ENCODE results near the gene SLC38A10.

The SLC38A10 gene

GRCh38 chr17:81249223-81250040 is 45.7 kb downstream of the SLC38A10 start:
- TF ChIP-seq CTCF (IDR thresholded peaks at IDR 0.05; ENCODE audit: low read length) (no peak), EZH2 (IDR thresholded peaks at IDR 0.05; ENCODE audit: borderline replicate concordance, low read length) (no peak)
- H3K36me3 ChIP-seq (ENCODE audit: insufficient read depth, low read length), result no peaks in the 10 kb centered on the region
- H3K9ac ChIP-seq (ENCODE audit: low read length), result no peak overlapping the region
- peak overlapping the region; percentile 57; the same call in 1 of the 2 replicates for H3K4me2 ChIP-seq (ENCODE audit: low read length)
- H4K20me1 ChIP-seq (ENCODE audit: insufficient read depth, low read length), result no peaks in the 10 kb centered on the region
- no peak overlapping the region for H2AFZ ChIP-seq (ENCODE audit: low read length)
- H3F3A ChIP-seq (ENCODE audit: insufficient read depth, low read length), result peaks cover 9% of the 10 kb centered on the region
- peak overlapping the region; percentile 98 for H3K27ac ChIP-seq (ENCODE audit: low read depth, low read length, poor library complexity, severe bottlenecking)
- no peaks in the 10 kb centered on the region for H3K9me3 ChIP-seq (ENCODE audit: low read length)
- H3K9me2 ChIP-seq (ENCODE audit: low read depth, low read length), result no peaks in the 10 kb centered on the region
- no peaks in the 10 kb centered on the region for H3K79me2 ChIP-seq (ENCODE audit: insufficient read depth, low read length)
- H3K27me3 ChIP-seq (ENCODE audit: insufficient read depth, low read length), result no peaks in the 10 kb centered on the region
- no peak overlapping the region for H3K4me3 ChIP-seq (ENCODE audit: low read depth, low read length, poor library complexity, severe bottlenecking)
- H3K4me1 ChIP-seq (ENCODE audit: insufficient read depth, low read length, severe bottlenecking), result peaks cover 53% of the 10 kb centered on the region

GRCh38 chr17:81248649-81249048 is 46.5 kb downstream of the SLC38A10 start:
- H3K27me3 ChIP-seq (ENCODE audit: insufficient read depth, low read length), result no peaks in the 10 kb centered on the region
- H2AFZ ChIP-seq (ENCODE audit: low read length), result no peak overlapping the region
- H3K4me3 ChIP-seq (ENCODE audit: low read depth, low read length, poor library complexity, severe bottlenecking), result no peak overlapping the region
- no peaks in the 10 kb centered on the region for H3K36me3 ChIP-seq (ENCODE audit: insufficient read depth, low read length)
- no peaks in the 10 kb centered on the region for H3K9me3 ChIP-seq (ENCODE audit: low read length)
- H3K9me2 ChIP-seq (ENCODE audit: low read depth, low read length), result no peaks in the 10 kb centered on the region
- H3K4me2 ChIP-seq (ENCODE audit: low read length), result no peak overlapping the region
- TF ChIP-seq EZH2 (IDR thresholded peaks at IDR 0.05; ENCODE audit: borderline replicate concordance, low read length) (no peak), CTCF (IDR thresholded peaks at IDR 0.05; ENCODE audit: low read length) (no peak)
- no peak overlapping the region for H3K27ac ChIP-seq (ENCODE audit: low read depth, low read length, poor library complexity, severe bottlenecking)
- no peaks in the 10 kb centered on the region for H4K20me1 ChIP-seq (ENCODE audit: insufficient read depth, low read length)
- H3K9ac ChIP-seq (ENCODE audit: low read length), result no peak overlapping the region
- H3K4me1 ChIP-seq (ENCODE audit: insufficient read depth, low read length, severe bottlenecking), result peaks cover 57% of the 10 kb centered on the region
- H3F3A ChIP-seq (ENCODE audit: insufficient read depth, low read length), result peaks cover 9% of the 10 kb centered on the region
- no peaks in the 10 kb centered on the region for H3K79me2 ChIP-seq (ENCODE audit: insufficient read depth, low read length)

GRCh38 chr17:81247339-81247990 is 47.6 kb downstream of the SLC38A10 start:
- H3K27me3 ChIP-seq (ENCODE audit: insufficient read depth, low read length), result no peaks in the 10 kb centered on the region
- H3K4me3 ChIP-seq (ENCODE audit: low read depth, low read length, poor library complexity, severe bottlenecking), result no peak overlapping the region
- no peak overlapping the region for H2AFZ ChIP-seq (ENCODE audit: low read length)
- peaks cover 3% of the 10 kb centered on the region; the same call in 1 of the 2 replicates for H3K36me3 ChIP-seq (ENCODE audit: insufficient read depth, low read length)
- no peaks in the 10 kb centered on the region for H3K9me2 ChIP-seq (ENCODE audit: low read depth, low read length)
- peaks cover 48% of the 10 kb centered on the region for H3K4me1 ChIP-seq (ENCODE audit: insufficient read depth, low read length, severe bottlenecking)
- no peaks in the 10 kb centered on the region for H3K79me2 ChIP-seq (ENCODE audit: insufficient read depth, low read length)
- H3K9me3 ChIP-seq (ENCODE audit: low read length), result no peaks in the 10 kb centered on the region
- H3F3A ChIP-seq (ENCODE audit: insufficient read depth, low read length), result peaks cover 9% of the 10 kb centered on the region
- no peak overlapping the region for H3K9ac ChIP-seq (ENCODE audit: low read length)
- no peak overlapping the region for H3K4me2 ChIP-seq (ENCODE audit: low read length)
- TF ChIP-seq EZH2 (IDR thresholded peaks at IDR 0.05; ENCODE audit: borderline replicate concordance, low read length), result no peak
- TF ChIP-seq CTCF (IDR thresholded peaks at IDR 0.05; ENCODE audit: low read length), result no peak
- H3K27ac ChIP-seq (ENCODE audit: low read depth, low read length, poor library complexity, severe bottlenecking), result no peak overlapping the region
- H4K20me1 ChIP-seq (ENCODE audit: insufficient read depth, low read length), result no peaks in the 10 kb centered on the region

All from OCI-LY1 (cell line).